B cell (primary cell): ENCODE measurements around the gene CRISPLD2. TPM values are rescaled to one million over a fixed set of nuclear protein-coding genes. Genes with fewer than 3 reads are reported as not detected.

Experiments
- ATAC-seq: fragments of 200-7000 bp; cut with Tn5 transposase; one replicate; pipeline ENCODE4 v1.10.0; 2021; ENCODE audit warnings: low read depth, mild to moderate bottlenecking, moderate number of reproducible peaks, moderate library complexity
- CTCF ChIA-PET: fragments of 350-600 bp; sonication (Branson Sonifier 250); formaldehyde crosslinking; loops from one replicate; lab custom pipeline; 2021; ENCODE audit warnings: antibody characterized with exemption, inconsistent platforms; lab: Charles Lee
- POLR2A ChIA-PET: fragments of 350-600 bp; sonication (Branson Sonifier 250); formaldehyde crosslinking; loops from one replicate; lab custom pipeline; 2021; ENCODE audit warnings: antibody characterized with exemption; lab: Charles Lee
- DNase-seq: peaks from one replicate; pipeline ENCODE4 v3.0.0; 2013
- H2AFZ ChIP-seq: 2 replicates; pipeline ENCODE4 v1.6.1; 2012; ENCODE audit warnings: mild to moderate bottlenecking, low read depth, low read length; ENCODE audit not compliant: insufficient read depth, poor library complexity, severe bottlenecking
- H3K27ac ChIP-seq, 2 donors: 1 replicate in 1 of 2; 2 replicates in 1 of 2; pipeline ENCODE4 v1.5.1; 2012 to 2013; ENCODE audit warnings: low read length in 2 of 2, mild to moderate bottlenecking in 2 of 2, moderate library complexity in 1 of 2
- H3K27me3 ChIP-seq, 4 experiments: fragments of 200-600 bp in 1 of 4; sonication (generic) in 1 of 4; replicated peaks in 1 of 4; 1 replicate in 2 of 4; 2 replicates in 2 of 4; pipeline versions ENCODE4 v1.6.1 to v1.7.0; 2013 to 2016; ENCODE audit warnings: low read length in 3 of 4, mild to moderate bottlenecking in 2 of 4, mixed read lengths in 1 of 4, moderate library complexity in 1 of 4; ENCODE audit not compliant: insufficient read depth in 4 of 4, control insufficient read depth in 3 of 4; ENCODE audit errors: control extremely low read depth in 1 of 4
- H3K36me3 ChIP-seq, 2 experiments: replicated peaks in 1 of 2; 1 replicate in 1 of 2; 2 replicates in 1 of 2; pipeline versions ENCODE4 v1.6.1 to v1.7.1; 2013; ENCODE audit warnings: low read length in 1 of 2; ENCODE audit not compliant: insufficient read depth in 2 of 2, control insufficient read depth in 1 of 2; ENCODE audit errors: control extremely low read depth in 1 of 2, extremely low read depth in 1 of 2
- H3K4me1 ChIP-seq, 2 donors: fragments of 200-600 bp in 1 of 2; sonication (generic) in 1 of 2; 1 replicate in 1 of 2; 2 replicates in 1 of 2; pipeline versions ENCODE4 v1.5.1 to v1.6.1; 2013 to 2017; ENCODE audit warnings: low read length in 2 of 2; ENCODE audit not compliant: control insufficient read depth in 2 of 2, insufficient read depth in 2 of 2
- H3K4me2 ChIP-seq: replicated peaks from 2 replicates; pipeline ENCODE3; 2012; ENCODE audit warnings: mild to moderate bottlenecking, low read depth, low read length; ENCODE audit not compliant: poor library complexity, severe bottlenecking
- H3K4me3 ChIP-seq, 5 experiments: fragments of 200-600 bp in 1 of 5; sonication (generic) in 1 of 5; 1 replicate in 3 of 5; 2 replicates in 2 of 5; pipeline versions ENCODE4 v1.5.1 to v1.7.0; 2011 to 2016; ENCODE audit warnings: low read length in 4 of 5, mild to moderate bottlenecking in 4 of 5, low read depth in 2 of 5, control low read depth in 1 of 5, moderate library complexity in 1 of 5; ENCODE audit not compliant: insufficient read depth in 1 of 5; ENCODE audit errors: control extremely low read depth in 1 of 5, extremely low read depth in 1 of 5
- H3K79me2 ChIP-seq: fragments of 200-600 bp; sonication (generic); one replicate; pipeline ENCODE4 v1.6.0; 2016; ENCODE audit warnings: low read length; ENCODE audit not compliant: control insufficient read depth, insufficient read depth
- H3K9ac ChIP-seq: fragments of 200-600 bp; sonication (generic); 2 replicates; pipeline ENCODE4 v1.6.1; 2017; ENCODE audit warnings: mild to moderate bottlenecking, low read length, moderate library complexity
- H3K9me3 ChIP-seq, 3 donors: one replicate each; pipeline versions ENCODE4 v1.6.1 to v1.7.1; 2013; ENCODE audit warnings: low read length in 2 of 3; ENCODE audit not compliant: control insufficient read depth in 2 of 3, insufficient read depth in 1 of 3; ENCODE audit errors: control extremely low read depth in 1 of 3
- H4K20me1 ChIP-seq: 2 replicates; pipeline ENCODE4 v1.6.0; 2012; ENCODE audit warnings: mild to moderate bottlenecking, low read length; ENCODE audit not compliant: insufficient read depth, control insufficient read depth, poor library complexity, severe bottlenecking
- H3K27ac Mint-ChIP-seq: one replicate; pipeline ENCODE4 v1.8.0; 2021; ENCODE audit warnings: mixed read lengths
- H3K27me3 Mint-ChIP-seq: one replicate; pipeline ENCODE4 v1.8.0; 2021; ENCODE audit warnings: mixed read lengths
- H3K4me1 Mint-ChIP-seq: one replicate; pipeline ENCODE4 v1.8.0; 2021; ENCODE audit warnings: mixed read lengths
- H3K4me3 Mint-ChIP-seq: one replicate; pipeline ENCODE4 v1.8.0; 2021; ENCODE audit warnings: mixed read lengths
- H3K9me3 Mint-ChIP-seq: one replicate; pipeline ENCODE4 v1.8.0; 2022; ENCODE audit warnings: mixed read lengths; ENCODE audit not compliant: insufficient read depth
- EZH2 ChIP-seq: IDR thresholded peaks from 2 replicates; pipeline ENCODE4 v1.6.1; 2012; ENCODE audit warnings: borderline replicate concordance, low read depth, mild to moderate bottlenecking, moderate library complexity, low read length; ENCODE audit not compliant: insufficient read depth, poor library complexity, severe bottlenecking
- WGBS: methylation state at CpG from one replicate; pipeline ENCODE4 v1.1.5; 2013; ENCODE audit warnings: missing lambda C conversion rate; ENCODE audit not compliant: insufficient coverage; 5-methylcytosine and 5-hydroxymethylcytosine counted together
- intact Hi-C: fragments of 100-400 bp; cut with micrococcal nuclease; formaldehyde crosslinking; loops from one replicate; pipeline ENCODE4 v1.10.0; 2022
- polyA plus RNA-seq: library from polyadenylated mRNA; depleted of rRNA; stranded (reverse); fragments of >200 nt; gene quantifications from 2 replicates; pipeline ENCODE4 v1.2.3, GENCODE V29; 2012
- total RNA-seq, 2 donors: library from RNA; stranded (reverse); fragments of 120-200 nt in 1 of 2; gene quantifications; 1 replicate in 1 of 2; 2 replicates in 1 of 2; pipeline versions ENCODE4 v1.2.3 to v1.2.4, GENCODE V29; 2013 to 2022
- TF ChIP-seq, protein P1 (sequence below): fragments of 200-600 bp; IDR thresholded peaks from one replicate; pipeline ENCODE4 v1.8.0; 2022; ENCODE audit warnings: antibody characterized with exemption, mild to moderate bottlenecking

CRISPLD2 gene
- total and polyA plus RNA-seq, 2 donors (not counting 1 experiment from before 2014, with no cell fraction given), result 0.25 to 0.37 TPM

DNA sequence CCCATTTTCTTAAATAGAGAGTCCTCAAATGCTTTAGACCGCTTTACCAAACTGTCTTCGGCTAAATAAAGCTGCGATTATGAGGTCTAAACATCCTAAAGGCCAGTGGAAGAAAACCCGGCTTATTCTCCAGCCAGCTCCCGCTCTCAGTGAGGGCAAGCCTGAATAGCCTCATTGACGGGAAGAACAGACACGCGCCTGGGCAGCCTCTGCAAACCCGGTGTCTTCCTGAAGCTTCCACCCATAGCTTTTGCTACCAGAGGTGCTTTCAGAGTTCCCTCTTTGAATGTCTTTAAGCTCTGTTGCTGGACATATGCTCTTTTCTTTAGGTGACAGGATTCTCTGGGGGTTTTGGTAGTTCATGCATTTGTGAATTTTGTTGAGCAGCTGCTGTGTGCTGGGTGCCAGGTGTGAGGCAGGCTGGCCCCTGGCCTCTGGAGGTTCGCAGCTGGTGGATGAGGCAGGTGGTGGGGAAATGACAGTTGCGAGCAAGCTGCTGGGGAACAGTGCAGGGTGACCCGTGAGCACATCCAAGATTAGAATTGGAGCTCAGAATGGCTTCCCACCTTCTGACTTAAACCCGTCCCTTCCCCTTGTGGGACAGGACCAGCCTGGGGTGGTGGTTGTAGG lies 44.7 kb downstream of the CRISPLD2 start:
- no peak for ATAC-seq
- Mint-ChIP-seq H3K4me3 (no peak overlapping the region), H3K4me1 (no peaks in the 10 kb centered on the region), H3K9me3 (peaks cover 5% of the 10 kb centered on the region), H3K27me3 (peaks cover 18% of the 10 kb centered on the region), H3K27ac (no peak overlapping the region)
- H3K4me1 ChIP-seq, result no peaks in the 10 kb centered on the region
- no peak overlapping the region for H3K27ac ChIP-seq
- no peak overlapping the region for H3K9ac ChIP-seq
- peaks cover 0 to 13% (median 2%) of the 10 kb centered on the region in 3 donors for H3K9me3 ChIP-seq
- ChIA-PET CTCF (interaction anchor here (0.6 kb wide), 1 partner anchor 301 kb away, joined by 3 read pairs; no protein-coding TSS in a partner anchor), POLR2A (no interaction called here)
- no peak for TF ChIP-seq EZH2
- TF ChIP-seq, protein P1, sequence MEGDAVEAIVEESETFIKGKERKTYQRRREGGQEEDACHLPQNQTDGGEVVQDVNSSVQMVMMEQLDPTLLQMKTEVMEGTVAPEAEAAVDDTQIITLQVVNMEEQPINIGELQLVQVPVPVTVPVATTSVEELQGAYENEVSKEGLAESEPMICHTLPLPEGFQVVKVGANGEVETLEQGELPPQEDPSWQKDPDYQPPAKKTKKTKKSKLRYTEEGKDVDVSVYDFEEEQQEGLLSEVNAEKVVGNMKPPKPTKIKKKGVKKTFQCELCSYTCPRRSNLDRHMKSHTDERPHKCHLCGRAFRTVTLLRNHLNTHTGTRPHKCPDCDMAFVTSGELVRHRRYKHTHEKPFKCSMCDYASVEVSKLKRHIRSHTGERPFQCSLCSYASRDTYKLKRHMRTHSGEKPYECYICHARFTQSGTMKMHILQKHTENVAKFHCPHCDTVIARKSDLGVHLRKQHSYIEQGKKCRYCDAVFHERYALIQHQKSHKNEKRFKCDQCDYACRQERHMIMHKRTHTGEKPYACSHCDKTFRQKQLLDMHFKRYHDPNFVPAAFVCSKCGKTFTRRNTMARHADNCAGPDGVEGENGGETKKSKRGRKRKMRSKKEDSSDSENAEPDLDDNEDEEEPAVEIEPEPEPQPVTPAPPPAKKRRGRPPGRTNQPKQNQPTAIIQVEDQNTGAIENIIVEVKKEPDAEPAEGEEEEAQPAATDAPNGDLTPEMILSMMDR, result no peak
- H3K79me2 ChIP-seq, result no peaks in the 10 kb centered on the region
- H3K36me3 ChIP-seq, result no peaks in the 10 kb centered on the region
- peaks cover 0 to 4% (median 0%) of the 10 kb centered on the region in 4 experiments for H3K27me3 ChIP-seq
- intact Hi-C loops, result no loop called here
- WGBS, result 54% methylated on average over 10 of the region's 13 CpGs
- H4K20me1 ChIP-seq, result no peaks in the 10 kb centered on the region
- no peak for DNase-seq
- H3K4me2 ChIP-seq, result no peak overlapping the region
- H3K4me3 ChIP-seq, result no peak overlapping the region
- H2AFZ ChIP-seq, result no peak overlapping the region

DNA sequence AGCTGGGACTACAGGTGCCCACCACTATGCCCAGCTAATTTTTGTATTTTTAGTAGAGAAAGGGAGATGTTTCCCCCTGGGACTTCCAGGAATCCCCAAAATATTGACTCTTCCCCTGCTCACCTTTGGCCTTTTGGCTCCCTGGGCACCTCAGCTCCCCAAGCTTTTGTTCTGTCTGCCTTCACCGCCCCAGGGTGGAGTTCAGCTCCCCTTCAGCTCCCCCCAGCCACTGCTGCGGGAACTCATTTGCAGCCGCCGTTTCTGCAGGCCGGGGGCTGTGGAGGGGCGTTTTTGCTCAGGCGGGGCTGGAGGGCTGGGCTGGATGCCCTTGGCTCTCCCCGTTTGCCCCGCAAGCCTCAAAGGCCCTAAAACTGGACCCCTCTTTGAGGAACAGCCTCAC lies 47.9 kb downstream of the CRISPLD2 start:
- CTCF ChIA-PET, result no interaction called here
- no peaks in the 10 kb centered on the region for H3K4me1 ChIP-seq
- H3K4me3 Mint-ChIP-seq, result no peak overlapping the region
- H3K27ac ChIP-seq, result no peak overlapping the region
- no peaks in the 10 kb centered on the region for H3K4me1 Mint-ChIP-seq
- DNase-seq, result no peak
- no peak for ATAC-seq
- H3K36me3 ChIP-seq, result no peaks in the 10 kb centered on the region
- H3K9me3 ChIP-seq, result no peaks in the 10 kb centered on the region
- H2AFZ ChIP-seq, result no peak overlapping the region
- TF ChIP-seq EZH2, result no peak
- TF ChIP-seq, protein P1, result no peak
- intact Hi-C loops, result no loop called here
- no peak overlapping the region for H3K27ac Mint-ChIP-seq
- 76% methylated on average over 7 of the region's 9 CpGs for WGBS
- no peaks in the 10 kb centered on the region for H4K20me1 ChIP-seq
- H3K9me3 Mint-ChIP-seq, result no peaks in the 10 kb centered on the region
- H3K79me2 ChIP-seq, result no peaks in the 10 kb centered on the region
- H3K4me2 ChIP-seq, result no peak overlapping the region
- no peak overlapping the region for H3K9ac ChIP-seq
- no peak overlapping the region for H3K4me3 ChIP-seq
- peaks cover 0 to 4% (median 0%) of the 10 kb centered on the region in 4 experiments for H3K27me3 ChIP-seq
- POLR2A ChIA-PET, result no interaction called here
- H3K27me3 Mint-ChIP-seq, result peaks cover 18% of the 10 kb centered on the region
